Activated CD8-positive, alpha-beta T cell treated with anti-CD3 and anti-CD28 coated beads, Interleukin-2, amount 10 ng/mL, durations not matched to agents 7 days and 5 days (primary cell): Measurements from ENCODE around the gene ZFC3H1. TPM values are rescaled to one million over a fixed set of nuclear protein-coding genes. Genes with fewer than 3 reads are reported as not detected.

Experiments
- ATAC-seq: fragments of 150-1000 bp; cut with Tn5 transposase; one replicate; pipeline ENCODE4 v1.10.0; 2021; ENCODE audit warnings: moderate library complexity
- CTCF ChIA-PET: fragments of 350-600 bp; sonication (Branson Sonifier 250); formaldehyde crosslinking; loops from one replicate; lab custom pipeline; 2021; ENCODE audit warnings: antibody characterized with exemption; lab: Charles Lee
- POLR2A ChIA-PET: fragments of 350-600 bp; sonication (Branson Sonifier 250); formaldehyde crosslinking; loops from one replicate; lab custom pipeline; 2021; ENCODE audit warnings: antibody characterized with exemption; lab: Charles Lee
- DNase-seq: peaks from one replicate; pipeline ENCODE4 v3.0.0-alpha.2; 2020
- H3K27ac Mint-ChIP-seq: one replicate; pipeline ENCODE4 v1.8.0; 2021; ENCODE audit warnings: mild to moderate bottlenecking, mixed read lengths
- H3K27me3 Mint-ChIP-seq: one replicate; pipeline ENCODE4 v1.8.0; 2021; ENCODE audit warnings: low read depth, mixed read lengths
- H3K36me3 Mint-ChIP-seq: one replicate; pipeline ENCODE4 v1.8.0; 2021; ENCODE audit warnings: low read depth, mixed read lengths
- H3K4me1 Mint-ChIP-seq: one replicate; pipeline ENCODE4 v1.8.0; 2021; ENCODE audit warnings: low read depth, mixed read lengths
- H3K4me3 Mint-ChIP-seq: one replicate; pipeline ENCODE4 v1.8.0; 2021; ENCODE audit warnings: mild to moderate bottlenecking, mixed read lengths
- H3K9me3 Mint-ChIP-seq: one replicate; pipeline ENCODE4 v1.8.0; 2022; ENCODE audit warnings: mixed read lengths; ENCODE audit not compliant: insufficient read depth
- total RNA-seq, 2 experiments: library from RNA; stranded (reverse); gene quantifications; one replicate each; pipeline ENCODE4 v1.2.3, GENCODE V29; 2021

Gene ZFC3H1
- total RNA-seq, 2 experiments from 2014 or later = 45.9 to 49.9 TPM

GRCh38 chr12:71602761-71603577, 60.7 kb downstream of the ZFC3H1 start:
- Mint-ChIP-seq H3K4me3 (no peak overlapping the region), H3K36me3 (peaks cover 24% of the 10 kb centered on the region), H3K27me3 (peaks cover 2% of the 10 kb centered on the region), H3K4me1 (no peaks in the 10 kb centered on the region), H3K27ac (no peak overlapping the region), H3K9me3 (peaks cover 5% of the 10 kb centered on the region)
- ATAC-seq (peak; percentile 19), DNase-seq (no peak)
- CTCF ChIA-PET = interaction anchor here (1.3 kb wide), 1 partner anchor 144 kb away, joined by 4 read pairs; no protein-coding TSS in a partner anchor
- POLR2A ChIA-PET = no interaction called here

- no peak for ATAC-seq
- Mint-ChIP-seq H3K27me3 (peaks cover 6% of the 10 kb centered on the region), H3K4me3 (no peak overlapping the region), H3K36me3 (peaks cover 10% of the 10 kb centered on the region), H3K4me1 (no peaks in the 10 kb centered on the region), H3K27ac (no peak overlapping the region), H3K9me3 (peaks cover 5% of the 10 kb centered on the region)
- DNase-seq = no peak
- ChIA-PET CTCF (no interaction called here), POLR2A (no interaction called here)
Observed at GRCh38 chr12:71601546-71601945, 62.1 kb downstream of the ZFC3H1 start.

GRCh38 chr12:71599210-71599609, 64.4 kb downstream of the ZFC3H1 start:
- POLR2A ChIA-PET = no interaction called here

GRCh38 chr12:71594214-71594948, 69.3 kb downstream of the ZFC3H1 start:
- ATAC-seq = no peak
- no peaks in the 10 kb centered on the region for H3K9me3 Mint-ChIP-seq
- H3K4me1 Mint-ChIP-seq = no peaks in the 10 kb centered on the region
- ChIA-PET CTCF (interaction anchor here (1.0 kb wide), 1 partner anchor 11 kb away, joined by 4 read pairs; no protein-coding TSS in a partner anchor), POLR2A (interaction anchor here (0.6 kb wide), 1 partner anchor 91 kb away, joined by 3 read pairs; no protein-coding TSS in a partner anchor)
- H3K36me3 Mint-ChIP-seq = no peaks in the 10 kb centered on the region
- no peak for DNase-seq
- no peak overlapping the region for H3K4me3 Mint-ChIP-seq
- H3K27ac Mint-ChIP-seq = no peak overlapping the region
- peaks cover 26% of the 10 kb centered on the region for H3K27me3 Mint-ChIP-seq

More at GRCh38 chr12:71599210-71599609, 64.4 kb downstream of the ZFC3H1 start:
- peaks cover 5% of the 10 kb centered on the region for H3K9me3 Mint-ChIP-seq
- H3K27me3 Mint-ChIP-seq = peaks cover 15% of the 10 kb centered on the region
- H3K36me3 Mint-ChIP-seq = no peaks in the 10 kb centered on the region
- CTCF ChIA-PET = no interaction called here
- DNase-seq (no peak), ATAC-seq (no peak)
- no peak overlapping the region for H3K27ac Mint-ChIP-seq
- no peak overlapping the region for H3K4me3 Mint-ChIP-seq
- H3K4me1 Mint-ChIP-seq = no peaks in the 10 kb centered on the region

- Mint-ChIP-seq H3K4me1 (no peaks in the 10 kb centered on the region), H3K27ac (no peak overlapping the region), H3K9me3 (no peaks in the 10 kb centered on the region), H3K27me3 (peaks cover 26% of the 10 kb centered on the region), H3K36me3 (no peaks in the 10 kb centered on the region), H3K4me3 (no peak overlapping the region)
- ATAC-seq (no peak), DNase-seq (no peak)
- ChIA-PET POLR2A (no interaction called here), CTCF (no interaction called here)
Observed at GRCh38 chr12:71592841-71593240, 70.8 kb downstream of the ZFC3H1 start.

GRCh38 chr12:71591601-71592000, 72.0 kb downstream of the ZFC3H1 start:
- POLR2A ChIA-PET = no interaction called here
- Mint-ChIP-seq H3K4me3 (no peak overlapping the region), H3K27ac (no peak overlapping the region), H3K27me3 (peaks cover 25% of the 10 kb centered on the region), H3K36me3 (no peaks in the 10 kb centered on the region), H3K9me3 (no peaks in the 10 kb centered on the region), H3K4me1 (no peaks in the 10 kb centered on the region)
- DNase-seq (no peak), ATAC-seq (no peak)
- CTCF ChIA-PET = no interaction called here

- peaks cover 20% of the 10 kb centered on the region for H3K27me3 Mint-ChIP-seq
- CTCF ChIA-PET = no interaction called here
Observed at GRCh38 chr12:71589478-71589881, 74.2 kb downstream of the ZFC3H1 start.

GRCh38 chr12:71587012-71587411, 76.6 kb downstream of the ZFC3H1 start:
- Mint-ChIP-seq H3K27ac (no peak overlapping the region), H3K36me3 (no peaks in the 10 kb centered on the region), H3K4me3 (no peak overlapping the region), H3K4me1 (no peaks in the 10 kb centered on the region), H3K9me3 (no peaks in the 10 kb centered on the region), H3K27me3 (peaks cover 9% of the 10 kb centered on the region)
- ChIA-PET CTCF (interaction anchor here (0.9 kb wide), 1 partner anchor 50 kb away, joined by 3 read pairs; no protein-coding TSS in a partner anchor), POLR2A (no interaction called here)
- ATAC-seq (no peak), DNase-seq (no peak)

More at GRCh38 chr12:71589478-71589881, 74.2 kb downstream of the ZFC3H1 start:
- POLR2A ChIA-PET = no interaction called here
- H3K27ac Mint-ChIP-seq = no peak overlapping the region
- ATAC-seq (no peak), DNase-seq (no peak)
- no peaks in the 10 kb centered on the region for H3K9me3 Mint-ChIP-seq
- H3K4me3 Mint-ChIP-seq = no peak overlapping the region
- no peaks in the 10 kb centered on the region for H3K36me3 Mint-ChIP-seq
- no peaks in the 10 kb centered on the region for H3K4me1 Mint-ChIP-seq

- DNase-seq = no peak
- no peaks in the 10 kb centered on the region for H3K4me1 Mint-ChIP-seq
- H3K9me3 Mint-ChIP-seq = no peaks in the 10 kb centered on the region
- no peak for ATAC-seq
- peaks cover 9% of the 10 kb centered on the region for H3K27me3 Mint-ChIP-seq
- ChIA-PET CTCF (no interaction called here), POLR2A (no interaction called here)
- no peaks in the 10 kb centered on the region for H3K36me3 Mint-ChIP-seq
- no peak overlapping the region for H3K27ac Mint-ChIP-seq
- no peak overlapping the region for H3K4me3 Mint-ChIP-seq
Observed at GRCh38 chr12:71585218-71585617, 78.4 kb downstream of the ZFC3H1 start.

- POLR2A ChIA-PET = no interaction called here
- Mint-ChIP-seq H3K27me3 (peaks cover 9% of the 10 kb centered on the region), H3K27ac (no peak overlapping the region), H3K4me1 (no peaks in the 10 kb centered on the region), H3K9me3 (no peaks in the 10 kb centered on the region), H3K4me3 (no peak overlapping the region), H3K36me3 (no peaks in the 10 kb centered on the region)
- DNase-seq (no peak), ATAC-seq (no peak)
- CTCF ChIA-PET = no interaction called here
Observed at GRCh38 chr12:71584356-71584755, 79.3 kb downstream of the ZFC3H1 start.

- no peaks in the 10 kb centered on the region for H3K36me3 Mint-ChIP-seq
- no peak overlapping the region for H3K27ac Mint-ChIP-seq
- no peak for ATAC-seq
- peaks cover 12% of the 10 kb centered on the region for H3K27me3 Mint-ChIP-seq
- H3K4me1 Mint-ChIP-seq = no peaks in the 10 kb centered on the region
- CTCF ChIA-PET = no interaction called here
- H3K4me3 Mint-ChIP-seq = no peak overlapping the region
- DNase-seq = no peak
- no peaks in the 10 kb centered on the region for H3K9me3 Mint-ChIP-seq
- POLR2A ChIA-PET = no interaction called here
Observed at GRCh38 chr12:71582925-71583324, 80.7 kb downstream of the ZFC3H1 start.

GRCh38 chr12:71581206-71581605, 82.4 kb downstream of the ZFC3H1 start:
- H3K27ac Mint-ChIP-seq = no peak overlapping the region
- H3K4me1 Mint-ChIP-seq = no peaks in the 10 kb centered on the region
- ChIA-PET CTCF (no interaction called here), POLR2A (no interaction called here)
- no peak for DNase-seq
- H3K36me3 Mint-ChIP-seq = no peaks in the 10 kb centered on the region
- no peak for ATAC-seq
- H3K27me3 Mint-ChIP-seq = peaks cover 9% of the 10 kb centered on the region
- H3K4me3 Mint-ChIP-seq = no peak overlapping the region
- no peaks in the 10 kb centered on the region for H3K9me3 Mint-ChIP-seq
